LNCaP clone FGC (cell line): ENCODE results near the gene AIM2.

Experiments
- DNase-seq: peaks from one replicate; pipeline ENCODE4 v3.0.0-alpha.2; 2011; ENCODE audit warnings: low read depth
- H3K4me3 ChIP-seq: 2 replicates; pipeline ENCODE4 v1.5.1; 2011; ENCODE audit warnings: mild to moderate bottlenecking, low read depth, low read length, control low read depth
- CTCF ChIP-seq: IDR thresholded peaks from 2 replicates; pipeline ENCODE4 v1.5.1; 2012; ENCODE audit warnings: mild to moderate bottlenecking; ENCODE audit not compliant: control insufficient read depth, insufficient read depth; ENCODE audit errors: extremely low read depth

The AIM2 gene

GRCh38 chr1:159079525-159079924 is 3.0 kb upstream of the AIM2 start:
- H3K4me3 ChIP-seq = no peak overlapping the region
- no peak for DNase-seq
- no peak for TF ChIP-seq CTCF

- no peak overlapping the region for H3K4me3 ChIP-seq
- TF ChIP-seq CTCF = no peak
- no peak for DNase-seq
Observed at GRCh38 chr1:159077120-159077961, 775 bp upstream of the AIM2 start.

- TF ChIP-seq CTCF = peak; percentile 69
- H3K4me3 ChIP-seq = no peak overlapping the region
- peak; percentile 37 for DNase-seq
Observed at GRCh38 chr1:159071970-159072582, 4.5 kb downstream of the AIM2 start.

GRCh38 chr1:159068886-159069285 is 7.7 kb downstream of the AIM2 start:
- H3K4me3 ChIP-seq = no peak overlapping the region
- TF ChIP-seq CTCF = no peak
- no peak for DNase-seq

GRCh38 chr1:159067699-159068621 is 8.6 kb downstream of the AIM2 start:
- no peak for DNase-seq
- H3K4me3 ChIP-seq = no peak overlapping the region
- no peak for TF ChIP-seq CTCF

GRCh38 chr1:159066108-159066507 is 10.5 kb downstream of the AIM2 start:
- no peak overlapping the region for H3K4me3 ChIP-seq
- no peak for TF ChIP-seq CTCF
- DNase-seq = no peak
